H9 (cell line): ENCODE measurements around the gene EFCAB5. TPM values are rescaled to one million over a fixed set of nuclear protein-coding genes. Genes with fewer than 3 reads are reported as not detected.
A peak's percentile ranks its signal among the peaks of the same experiment; 100 is the strongest.

ENCODE experiments used
- DNase-seq: peaks from one replicate; pipeline ENCODE4 v3.0.0-alpha.2; 2017
- H2AFZ ChIP-seq: one replicate; pipeline ENCODE4 v1.6.1; 2013; ENCODE audit warnings: mild to moderate bottlenecking, low read length, control low read depth, moderate library complexity
- H2AK5ac ChIP-seq: 2 replicates; pipeline ENCODE4 v1.6.1; 2013; ENCODE audit warnings: low read length, control low read depth, mixed read lengths; ENCODE audit not compliant: insufficient read length
- H2BK120ac ChIP-seq: one replicate; pipeline ENCODE4 v1.6.1; 2013; ENCODE audit warnings: low read depth, mild to moderate bottlenecking, low read length, control low read depth, inconsistent platforms; ENCODE audit not compliant: poor library complexity, severe bottlenecking
- H2BK12ac ChIP-seq: 2 replicates; pipeline ENCODE4 v1.6.1; 2013; ENCODE audit warnings: low read length, control low read depth, mixed read lengths, low read depth; ENCODE audit not compliant: insufficient read length
- H2BK15ac ChIP-seq: 2 replicates; pipeline ENCODE4 v1.6.1; 2013; ENCODE audit warnings: low read depth, low read length, control low read depth
- H2BK20ac ChIP-seq: one replicate; pipeline ENCODE4 v1.6.1; 2013; ENCODE audit warnings: low read depth, mild to moderate bottlenecking, low read length, control low read depth, inconsistent platforms; ENCODE audit not compliant: poor library complexity, severe bottlenecking
- H2BK5ac ChIP-seq: 2 replicates; pipeline ENCODE4 v1.6.1; 2013; ENCODE audit warnings: low read length, control low read depth, mixed read lengths; ENCODE audit not compliant: insufficient read length
- H3K14ac ChIP-seq: 2 replicates; pipeline ENCODE4 v1.6.1; 2013; ENCODE audit warnings: low read length, control low read depth; ENCODE audit not compliant: insufficient read depth
- H3K18ac ChIP-seq: 2 replicates; pipeline ENCODE4 v1.6.1; 2013; ENCODE audit warnings: low read depth, mild to moderate bottlenecking, mixed read lengths, low read length, control low read depth; ENCODE audit not compliant: insufficient read length
- H3K23ac ChIP-seq: 2 replicates; pipeline ENCODE4 v1.6.1; 2013; ENCODE audit warnings: low read length, control low read depth, mixed read lengths, low read depth; ENCODE audit not compliant: insufficient read length
- H3K23me2 ChIP-seq: 2 replicates; pipeline ENCODE4 v1.6.1; 2013; ENCODE audit warnings: low read depth, mild to moderate bottlenecking, mixed read lengths, low read length, control low read depth; ENCODE audit not compliant: insufficient read length, poor library complexity, severe bottlenecking
- H3K27ac ChIP-seq: 2 replicates; pipeline ENCODE4 v1.5.1; 2013; ENCODE audit warnings: low read length, control low read depth, mixed read lengths, low read depth; ENCODE audit not compliant: insufficient read length
- H3K27me3 ChIP-seq: 2 replicates; pipeline ENCODE4 v1.6.1; 2013; ENCODE audit warnings: low read length, control low read depth, inconsistent platforms; ENCODE audit not compliant: insufficient read depth
- H3K4ac ChIP-seq: 2 replicates; pipeline ENCODE4 v1.6.1; 2013; ENCODE audit warnings: low read depth, mild to moderate bottlenecking, control low read depth, inconsistent platforms, low read length, moderate library complexity
- H3K4me1 ChIP-seq: 2 replicates; pipeline ENCODE4 v1.6.1; 2013; ENCODE audit warnings: low read length, control low read depth, inconsistent platforms; ENCODE audit not compliant: insufficient read depth
- H3K4me2 ChIP-seq: 2 replicates; pipeline ENCODE4 v1.6.1; 2013; ENCODE audit warnings: low read length, control low read depth, mixed read lengths; ENCODE audit not compliant: insufficient read length, insufficient read depth
- H3K56ac ChIP-seq: 2 replicates; pipeline ENCODE4 v1.6.1; 2013; ENCODE audit warnings: low read depth, mild to moderate bottlenecking, mixed read lengths, low read length, control low read depth; ENCODE audit not compliant: insufficient read length
- H3K79me1 ChIP-seq: 2 replicates; pipeline ENCODE4 v1.6.1; 2013; ENCODE audit warnings: low read depth, mild to moderate bottlenecking, moderate library complexity, low read length, control low read depth, inconsistent platforms; ENCODE audit not compliant: insufficient read depth, poor library complexity, severe bottlenecking
- H3K79me2 ChIP-seq: 2 replicates; pipeline ENCODE4 v1.6.1; 2013; ENCODE audit warnings: low read length, control low read depth, inconsistent platforms; ENCODE audit not compliant: insufficient read depth
- H3K9ac ChIP-seq: 2 replicates; pipeline ENCODE4 v1.6.1; 2013; ENCODE audit warnings: low read length, control low read depth, mixed read lengths; ENCODE audit not compliant: insufficient read length; ENCODE audit errors: extremely low read depth
- H3K9me3 ChIP-seq: one replicate; pipeline ENCODE4 v1.6.1; 2013; ENCODE audit warnings: low read depth, low read length, inconsistent platforms; ENCODE audit not compliant: control insufficient read depth
- H3T11ph ChIP-seq: one replicate; pipeline ENCODE4 v1.6.1; 2013; ENCODE audit warnings: mild to moderate bottlenecking, low read length, control low read depth, inconsistent platforms
- H4K20me1 ChIP-seq: one replicate; pipeline ENCODE4 v1.6.1; 2013; ENCODE audit not compliant: control insufficient read depth, insufficient read length, insufficient read depth
- H4K5ac ChIP-seq: 2 replicates; pipeline ENCODE4 v1.6.1; 2013; ENCODE audit warnings: low read depth, mild to moderate bottlenecking, mixed read lengths, low read length, control low read depth; ENCODE audit not compliant: insufficient read length
- H4K8ac ChIP-seq: replicated peaks from 2 replicates; pipeline ENCODE4 v1.6.1; 2013; ENCODE audit warnings: low read length, control low read depth, mixed read lengths, low read depth; ENCODE audit not compliant: insufficient read length
- H4K91ac ChIP-seq: 2 replicates; pipeline ENCODE4 v1.6.1; 2013; ENCODE audit warnings: low read depth, mild to moderate bottlenecking, moderate library complexity, mixed read lengths, low read length, control low read depth; ENCODE audit not compliant: insufficient read length
- H3K27ac Mint-ChIP-seq, 3 experiments: 2 replicates in 2 of 3; 3 replicates in 1 of 3; pipeline ENCODE4 v1.8.0; 2020 to 2021; ENCODE audit warnings: mixed read lengths in 3 of 3, mild to moderate bottlenecking in 1 of 3, moderate library complexity in 1 of 3
- H3K27me3 Mint-ChIP-seq: 2 replicates; pipeline ENCODE4 v1.8.0; 2021; ENCODE audit warnings: low read depth, mild to moderate bottlenecking, moderate library complexity, mixed read lengths
- H3K36me3 Mint-ChIP-seq, 3 experiments: 2 replicates in 2 of 3; 3 replicates in 1 of 3; pipeline ENCODE4 v1.8.0; 2020 to 2021; ENCODE audit warnings: low read depth in 3 of 3, mixed read lengths in 3 of 3; ENCODE audit not compliant: insufficient read depth in 1 of 3
- H3K4me1 Mint-ChIP-seq, 2 experiments: 2 replicates each; pipeline ENCODE4 v1.8.0; 2020; ENCODE audit warnings: mixed read lengths in 2 of 2
- H3K4me3 Mint-ChIP-seq, 2 experiments: 2 replicates in 1 of 2; 3 replicates in 1 of 2; pipeline ENCODE4 v1.8.0; 2020 to 2021; ENCODE audit warnings: mild to moderate bottlenecking in 2 of 2, mixed read lengths in 2 of 2, moderate library complexity in 1 of 2
- H3K9me3 Mint-ChIP-seq, 2 experiments: 2 replicates in 1 of 2; 3 replicates in 1 of 2; pipeline ENCODE4 v1.8.0; 2020; ENCODE audit warnings: mild to moderate bottlenecking in 2 of 2, mixed read lengths in 2 of 2, moderate library complexity in 1 of 2
- CTCF ChIP-seq: fragments of 200-600 bp; sonication (generic); conservative IDR thresholded peaks from 3 replicates; pipeline ENCODE4 v1.8.0; 2021; ENCODE audit warnings: antibody characterized with exemption, mild to moderate bottlenecking
- WGBS: extraction: QIAGEN DNeasy Blood & Tissue Kit; methylation state at CpG from one replicate; pipeline ENCODE4 v1.1.7; 2013; ENCODE audit warnings: missing lambda C conversion rate, low lambda C conversion rate, mixed read lengths; ENCODE audit not compliant: insufficient read length; ENCODE audit errors: extremely low coverage; 5-methylcytosine and 5-hydroxymethylcytosine counted together
- total RNA-seq: library from RNA; stranded (reverse); gene quantifications from 2 replicates; pipeline ENCODE4 v1.2.1, GENCODE V29; 2021

Gene EFCAB5
- total RNA-seq, 1 experiment from 2014 or later: not detected

- no peaks in the 10 kb centered on the region for H3K9me3 Mint-ChIP-seq
- Histone ChIP-seq H3K9me3 (no peaks in the 10 kb centered on the region), H2AK5ac (no peak overlapping the region), H2AFZ (no peak overlapping the region), H3K79me1 (peaks cover 3% of the 10 kb centered on the region), H3K23ac (no peak overlapping the region), H2BK15ac (no peak overlapping the region), H3K14ac (no peak overlapping the region), H3K79me2 (peaks cover 2% of the 10 kb centered on the region; the same call in 1 of the 2 replicates), H3K18ac (no peak overlapping the region), H4K20me1 (no peaks in the 10 kb centered on the region), H2BK5ac (no peak overlapping the region), H4K91ac (no peak overlapping the region), H3K27me3 (no peaks in the 10 kb centered on the region), H3T11ph (no peak overlapping the region), H3K27ac (no peak overlapping the region), H3K56ac (no peak overlapping the region), H3K4me2 (no peak overlapping the region), H3K4me1 (no peaks in the 10 kb centered on the region), H3K23me2 (no peaks in the 10 kb centered on the region), H2BK12ac (no peak overlapping the region), H4K5ac (no peak overlapping the region), H3K4ac (no peak overlapping the region), H2BK120ac (no peak overlapping the region), H3K9ac (no peak overlapping the region), H2BK20ac (no peak overlapping the region), H4K8ac (no peak overlapping the region)
- DNase-seq: no peak
- no peaks in the 10 kb centered on the region for H3K27me3 Mint-ChIP-seq
- H3K36me3 Mint-ChIP-seq: no peaks in the 10 kb centered on the region
- H3K27ac Mint-ChIP-seq: peak overlapping the region; percentile 25 to 59 (median 30); a peak in 2 of 7 replicates
- no CpG with 5 or more reads among the region's 3 CpGs for WGBS
- H3K4me3 Mint-ChIP-seq: no peak overlapping the region
- TF ChIP-seq CTCF: no peak
- peaks cover 0 to 8% of the 10 kb centered on the region in 2 experiments; a peak in 2 of 4 replicates for H3K4me1 Mint-ChIP-seq
Observed at GRCh38 chr17:29918922-29919856, 22.2 kb upstream of the EFCAB5 start.
